Left lobe of liver (tissue), 2 donors: ENCODE data around the gene RPH3AL. TPM values are rescaled to one million over a fixed set of nuclear protein-coding genes. Genes with fewer than 3 reads are reported as not detected.
A peak's percentile ranks its signal among the peaks of the same experiment; 100 is the strongest.

ENCODE experiments used
- ATAC-seq: fragments of 200-7000 bp; cut with Tn5 transposase; one replicate; pipeline ENCODE4 v1.9.1; 2020; ENCODE audit warnings: mild to moderate bottlenecking, moderate library complexity
- DNase-seq: peaks from one replicate; pipeline ENCODE4 v3.0.0-alpha.2; 2020; ENCODE audit warnings: low spot score
- total RNA-seq: library from RNA; stranded (reverse); gene quantifications from one replicate; pipeline ENCODE4 v1.2.1, GENCODE V29; 2021
- donor health status: DM: no; HTN: no; CAD: no; lungs with moderate emphysema.
- donor health status: DM: no; HTN: yes; CAD: no.

RPH3AL gene
- total RNA-seq, 1 donor from 2014 or later = 87.4 TPM

- DNase-seq = no peak
- no peak for ATAC-seq
Observed at GRCh38 chr17:303168-303567, 49.4 kb downstream of the RPH3AL start.

GRCh38 chr17:302300-302698 is 50.3 kb downstream of the RPH3AL start:
- ATAC-seq (no peak), DNase-seq (no peak)

GRCh38 chr17:301681-302299 is 50.8 kb downstream of the RPH3AL start:
- DNase-seq (no peak), ATAC-seq (no peak)

- DNase-seq (no peak), ATAC-seq (no peak)
Observed at GRCh38 chr17:300881-301280, 51.7 kb downstream of the RPH3AL start.

GRCh38 chr17:299546-299945 is 53.1 kb downstream of the RPH3AL start:
- peak; percentile 9 for ATAC-seq
- no peak for DNase-seq

- no peak for DNase-seq
- peak; percentile 16 for ATAC-seq
Observed at GRCh38 chr17:298791-299450, 53.7 kb downstream of the RPH3AL start.

GRCh38 chr17:297758-298157 is 54.8 kb downstream of the RPH3AL start:
- ATAC-seq = no peak

GRCh38 chr17:296906-297690 is 55.5 kb downstream of the RPH3AL start:
- DNase-seq (no peak), ATAC-seq (no peak)

More at GRCh38 chr17:297758-298157, 54.8 kb downstream of the RPH3AL start:
- no peak for DNase-seq

GRCh38 chr17:296379-296778 is 56.2 kb downstream of the RPH3AL start:
- DNase-seq = no peak
- no peak for ATAC-seq

GRCh38 chr17:292531-293382 is 59.9 kb downstream of the RPH3AL start:
- ATAC-seq (no peak), DNase-seq (no peak)

- no peak for DNase-seq
- no peak for ATAC-seq
Observed at GRCh38 chr17:292016-292415, 60.6 kb downstream of the RPH3AL start.

GRCh38 chr17:291587-291986 is 61.0 kb downstream of the RPH3AL start:
- ATAC-seq = no peak

GRCh38 chr17:290626-291025 is 62.0 kb downstream of the RPH3AL start:
- peak; percentile 12 for ATAC-seq
- DNase-seq = no peak

More at GRCh38 chr17:291587-291986, 61.0 kb downstream of the RPH3AL start:
- no peak for DNase-seq

GRCh38 chr17:290121-290521 is 62.5 kb downstream of the RPH3AL start:
- peak; percentile 9 for ATAC-seq
- DNase-seq = peak; percentile 37

GRCh38 chr17:289409-289808 is 63.2 kb downstream of the RPH3AL start:
- ATAC-seq (no peak), DNase-seq (peak; percentile 40)

- ATAC-seq = no peak
- peak; percentile 28 for DNase-seq
Observed at GRCh38 chr17:288802-289356, 63.7 kb downstream of the RPH3AL start.

GRCh38 chr17:286571-286970 is 66.0 kb downstream of the RPH3AL start:
- DNase-seq (no peak), ATAC-seq (no peak)

- no peak for ATAC-seq
- DNase-seq = no peak
Observed at GRCh38 chr17:285751-286422, 66.7 kb downstream of the RPH3AL start.

GRCh38 chr17:284676-285355 is 67.8 kb downstream of the RPH3AL start:
- DNase-seq = no peak
- no peak for ATAC-seq
